NCI-H1436 (cell line): Measurements from ENCODE around the gene ST6GALNAC6.
"Not testable (repeated sequence)": the region's sequence is repeated elsewhere in the genome, so short reads cannot be mapped to it uniquely, and the experiment has no call there.

ENCODE experiments used
- DNase-seq: peaks from one replicate; lab custom pipeline; 2025; lab: John Stamatoyannopoulos, UW

ST6GALNAC6 gene

GRCh38 chr9:127893392-127893791 is 6.0 kb downstream of the ST6GALNAC6 start:
- DNase-seq = no peak

- DNase-seq = no peak
Measured at GRCh38 chr9:127892831-127893230, 6.6 kb downstream of the ST6GALNAC6 start.

GRCh38 chr9:127890053-127890452 is 9.3 kb downstream of the ST6GALNAC6 start:
- no peak for DNase-seq

GRCh38 chr9:127887792-127888191 is 11.6 kb downstream of the ST6GALNAC6 start:
- DNase-seq = no peak

- no peak for DNase-seq
Measured at GRCh38 chr9:127886401-127886972, 12.9 kb downstream of the ST6GALNAC6 start.

DNA sequence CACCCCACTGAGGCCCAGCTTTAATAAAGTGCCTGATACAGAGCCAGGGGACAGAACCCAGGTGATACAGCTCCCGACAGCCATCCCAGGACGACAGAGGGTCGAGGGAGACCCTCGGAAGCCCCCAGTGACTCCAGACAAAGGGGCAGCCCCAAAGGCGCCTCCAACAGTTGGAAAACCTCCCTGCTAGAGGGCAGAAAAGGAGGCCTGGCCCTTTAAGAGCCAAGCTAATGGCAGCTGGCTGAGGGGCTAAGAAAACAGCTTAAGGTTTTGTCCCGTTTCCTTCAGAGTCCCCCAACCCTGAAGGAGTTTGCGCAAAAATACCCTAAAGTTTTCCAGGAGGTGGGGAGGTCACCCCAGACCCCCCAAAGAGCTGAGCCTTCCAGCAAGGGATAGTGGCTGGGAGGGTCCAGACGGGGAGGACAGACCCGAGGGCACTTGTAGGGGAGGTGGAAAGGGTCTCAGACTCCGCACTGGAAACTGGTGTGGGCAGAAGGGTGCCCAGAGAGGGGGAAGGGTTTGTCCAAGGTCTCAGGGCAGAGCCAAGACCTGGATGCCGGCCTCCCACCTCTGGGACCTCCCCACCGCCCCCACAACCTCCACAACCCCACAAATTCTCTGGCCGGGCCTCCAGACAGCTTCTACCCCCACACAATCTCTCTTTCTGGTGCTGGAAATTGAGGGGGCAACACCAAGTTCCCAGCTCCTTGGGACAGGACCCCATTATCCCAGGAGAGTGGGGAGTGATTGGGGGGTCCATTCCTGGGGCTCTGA is 13.7 kb downstream of the ST6GALNAC6 start:
- DNase-seq = no peak

DNA sequence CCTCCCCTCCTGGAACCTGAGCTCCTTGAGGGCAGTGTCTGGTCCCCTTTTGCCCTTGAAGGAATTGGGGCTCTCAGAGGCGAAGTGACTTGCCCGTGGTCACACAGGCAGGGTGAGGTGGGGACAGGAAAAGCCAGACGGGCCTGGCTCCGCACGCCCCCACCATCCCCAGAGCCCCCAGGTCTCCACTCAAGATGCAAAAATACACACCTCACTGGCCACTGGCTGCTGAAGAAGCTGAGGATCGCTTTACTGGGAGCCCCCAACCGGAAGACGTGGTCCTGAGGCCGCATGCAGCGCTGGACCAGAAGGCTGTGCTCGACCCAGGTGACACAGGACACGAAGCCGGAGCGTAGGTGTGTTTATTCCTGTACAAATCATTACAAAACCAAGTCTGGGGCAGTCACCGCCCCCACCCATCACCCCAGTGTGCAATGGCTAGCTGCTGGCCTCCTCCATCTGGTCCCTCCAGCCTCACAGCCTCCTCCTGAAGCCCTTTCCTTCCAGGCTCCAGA is 14.4 kb downstream of the ST6GALNAC6 start:
- no peak for DNase-seq

DNA sequence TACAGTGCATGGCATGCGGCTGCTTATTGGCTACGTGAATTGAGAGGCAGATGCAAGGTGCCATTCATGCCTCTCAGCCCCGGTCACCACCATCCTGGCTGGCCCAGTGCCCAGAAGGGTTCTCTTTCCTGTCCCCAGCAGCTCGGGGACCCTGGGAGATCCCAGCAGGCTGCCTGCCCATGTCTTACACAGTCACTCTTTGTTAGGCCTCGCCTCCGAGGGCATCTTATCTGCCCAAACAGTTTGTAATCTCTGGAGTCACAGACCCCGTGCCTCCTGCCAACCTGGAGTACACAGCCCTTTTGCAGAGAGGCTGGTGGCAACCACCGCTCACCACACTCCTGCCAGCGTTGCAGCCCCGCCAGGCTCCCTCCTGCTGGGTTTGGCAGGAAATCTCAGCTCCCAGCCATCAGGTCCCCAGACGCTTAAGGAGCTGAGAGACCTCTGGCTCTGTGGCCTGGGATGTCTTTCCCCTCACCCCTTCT is 14.9 kb downstream of the ST6GALNAC6 start:
- DNase-seq = peak; percentile 37

DNA sequence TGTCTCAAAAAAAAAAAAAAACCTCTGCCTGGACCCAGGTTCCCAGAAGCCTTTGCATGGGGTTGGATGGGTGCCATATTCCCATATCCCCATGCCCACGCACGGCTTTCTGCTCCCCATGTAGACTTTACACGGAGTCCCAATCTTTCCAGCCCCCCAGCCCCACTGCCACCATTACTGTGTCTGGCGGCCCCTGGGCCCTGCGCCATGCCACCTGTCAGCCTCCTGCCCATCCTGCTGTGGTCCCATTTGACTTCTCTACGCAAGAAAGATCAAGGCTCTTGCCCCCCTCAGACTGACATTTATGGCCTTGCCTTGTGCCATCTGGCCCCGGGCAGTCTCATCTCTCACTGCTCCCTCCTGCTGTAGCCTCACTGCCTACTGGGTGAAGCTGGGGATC is 15.4 kb downstream of the ST6GALNAC6 start:
- no peak for DNase-seq

DNA sequence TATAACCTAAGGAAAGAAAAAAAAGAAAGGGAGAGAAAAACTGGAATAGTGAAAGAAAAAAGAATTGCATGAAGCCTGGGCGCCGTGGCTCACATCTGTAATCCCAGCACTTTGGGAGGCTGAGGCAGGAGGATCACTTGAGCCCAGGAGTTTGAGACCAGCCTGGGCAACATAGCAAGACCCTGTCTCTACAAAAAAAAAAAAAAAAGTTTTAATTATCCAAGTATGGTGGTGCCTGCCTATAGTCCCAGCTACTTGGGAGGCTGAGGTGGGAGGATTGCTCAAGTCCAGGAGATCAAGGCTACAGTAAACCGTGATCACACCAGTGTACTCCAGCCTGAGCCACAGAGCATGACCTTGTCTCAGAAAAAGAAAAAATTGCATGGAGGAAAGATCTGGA is 17.7 kb downstream of the ST6GALNAC6 start:
- DNase-seq = not testable (repeated sequence)

GRCh38 chr9:127880143-127880542 is 19.3 kb downstream of the ST6GALNAC6 start:
- no peak for DNase-seq

GRCh38 chr9:127878652-127879390 is 20.6 kb downstream of the ST6GALNAC6 start:
- DNase-seq = no peak

DNA sequence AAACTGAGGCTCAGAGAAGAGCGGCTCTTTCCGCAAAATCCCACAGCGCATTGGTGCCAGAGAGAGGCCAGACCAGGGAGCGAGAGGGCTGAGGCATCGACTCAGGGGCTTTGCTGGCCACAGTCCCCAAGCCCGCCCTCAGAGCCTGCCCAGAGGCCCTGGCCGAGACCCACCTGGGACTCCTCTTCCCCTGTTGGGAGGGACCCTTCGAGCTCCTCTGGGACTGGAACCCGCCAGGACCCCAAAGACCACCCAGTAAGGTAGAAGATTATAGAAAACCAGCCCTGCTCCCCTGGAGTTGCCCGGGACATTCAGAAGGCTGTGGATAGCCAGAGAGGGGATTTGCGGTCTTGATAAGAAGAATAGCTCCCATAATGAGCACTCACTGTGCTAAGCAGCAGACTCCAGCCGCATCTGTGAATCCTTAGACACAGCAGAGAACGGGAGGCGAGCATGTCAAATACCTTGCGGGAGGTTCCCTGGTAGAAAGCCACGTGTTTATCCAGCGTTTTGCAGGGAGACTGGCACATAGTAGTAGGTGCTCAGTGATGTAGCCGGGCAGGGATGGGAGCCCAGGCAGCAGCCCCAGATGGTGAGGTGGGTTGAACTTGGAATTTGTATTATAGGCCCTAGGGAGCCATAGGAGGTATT is 21.3 kb downstream of the ST6GALNAC6 start:
- DNase-seq = no peak

GRCh38 chr9:127877566-127877998 is 21.8 kb downstream of the ST6GALNAC6 start, which contains the start of gene AK1:
TSS of gene AK1 (minus strand) at chr9:127877675. CDS start at chr9:127874617, 3,058 bp downstream.
- peak; percentile 40 for DNase-seq

DNA sequence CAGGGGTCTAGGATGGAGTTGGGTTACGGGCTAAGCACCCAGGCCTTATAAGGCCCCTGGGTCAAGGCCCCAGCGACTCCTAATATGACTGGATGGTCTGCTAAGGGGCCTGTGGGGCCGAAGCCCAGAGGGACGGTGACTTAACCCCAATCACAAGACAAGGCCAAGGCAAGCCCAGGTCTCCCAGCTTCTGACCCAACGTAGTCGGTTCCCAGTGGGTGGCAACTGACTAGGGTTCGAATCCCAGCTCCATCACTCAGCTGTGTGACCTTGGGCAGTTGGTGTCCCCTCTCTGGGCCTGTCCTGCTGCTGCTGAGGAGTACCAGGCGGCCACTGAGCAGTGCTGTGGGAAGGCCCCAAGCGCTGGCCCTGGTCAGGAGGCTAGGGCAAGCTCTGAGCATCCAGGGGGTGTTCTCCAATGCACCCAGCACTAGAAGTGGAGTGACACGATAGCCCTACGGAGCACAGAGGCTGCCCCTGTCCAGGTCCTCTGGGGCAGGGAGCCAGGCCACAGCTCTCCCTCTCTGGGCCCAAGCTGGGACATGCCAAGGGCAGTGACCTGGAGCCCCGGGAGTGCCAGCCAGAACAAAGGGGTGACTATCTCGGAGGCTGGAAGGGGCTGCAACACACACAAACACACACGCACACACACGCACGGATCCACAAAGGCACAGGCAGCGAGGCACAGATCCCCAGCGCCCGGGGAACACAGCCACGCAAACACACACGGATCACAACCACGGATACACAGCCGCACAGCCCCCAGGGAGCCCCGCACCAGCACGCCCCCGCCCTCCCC is 22.4 kb downstream of the ST6GALNAC6 start:
- DNase-seq = no peak

- no peak for DNase-seq
Measured at GRCh38 chr9:127876026-127876763, 23.2 kb downstream of the ST6GALNAC6 start.

- DNase-seq = no peak
Measured at GRCh38 chr9:127875306-127875966, 24.0 kb downstream of the ST6GALNAC6 start.

- no peak for DNase-seq
Measured at GRCh38 chr9:127874301-127875221, 24.8 kb downstream of the ST6GALNAC6 start.

GRCh38 chr9:127873886-127874285 is 25.5 kb downstream of the ST6GALNAC6 start:
- DNase-seq = no peak
